Muscle of leg (tissue), 11 donors: Measurements from ENCODE around the gene SLC9A5. TPM values are rescaled to one million over a fixed set of nuclear protein-coding genes. Genes with fewer than 3 reads are reported as not detected.

ENCODE experiments used
- DNase-seq: peaks from one replicate; pipeline ENCODE4 v3.0.0; 2013
- H3K27ac ChIP-seq: one replicate; pipeline ENCODE4 v1.5.1; 2013; ENCODE audit warnings: mild to moderate bottlenecking, low read length, control low read depth
- H3K27me3 ChIP-seq: one replicate; pipeline ENCODE4 v1.6.1; 2013; ENCODE audit warnings: low read length; ENCODE audit not compliant: control insufficient read depth, insufficient read depth
- H3K36me3 ChIP-seq: one replicate; pipeline ENCODE4 v1.6.1; 2013; ENCODE audit warnings: low read length; ENCODE audit not compliant: control insufficient read depth, insufficient read depth
- H3K4me1 ChIP-seq: one replicate; pipeline ENCODE4 v1.6.1; 2013; ENCODE audit warnings: low read length; ENCODE audit not compliant: control insufficient read depth, insufficient read depth
- H3K4me3 ChIP-seq: one replicate; pipeline ENCODE4 v1.5.1; 2013; ENCODE audit warnings: low read length, control low read depth
- H3K9me3 ChIP-seq: replicated peaks from 2 replicates; pipeline ENCODE4 v1.6.1; 2013; ENCODE audit warnings: low read depth, low read length; ENCODE audit not compliant: control insufficient read depth
- WGBS: methylation state at CpG from one replicate; pipeline ENCODE4 v1.1.5; 2013; ENCODE audit warnings: missing lambda C conversion rate; ENCODE audit not compliant: insufficient coverage; 5-methylcytosine and 5-hydroxymethylcytosine counted together
- polyA plus RNA-seq, 8 donors: library from polyadenylated mRNA; unstranded; fragments of 120-200 nt; gene quantifications; one replicate each; pipeline versions ENCODE4 v1.2.1 to v1.2.3, GENCODE V29; 2013; ENCODE audit warnings: inconsistent platforms in 1 of 8, low replicate concordance in 1 of 8; ENCODE audit not compliant: insufficient read length in 8 of 8, insufficient read depth in 1 of 8
- total RNA-seq: library from RNA; stranded (reverse); fragments of 120-200 nt; gene quantifications from one replicate; pipeline ENCODE4 v1.2.4, GENCODE V29; 2013

The SLC9A5 gene
- total and polyA plus RNA-seq, 9 donors, result 0.40 to 1.8 (median 1.0) TPM

- Histone ChIP-seq H3K4me1 (peaks cover 7% of the 10 kb centered on the region), H3K27ac (no peak overlapping the region), H3K27me3 (no peaks in the 10 kb centered on the region), H3K9me3 (no peaks in the 10 kb centered on the region), H3K4me3 (no peak overlapping the region), H3K36me3 (no peaks in the 10 kb centered on the region)
- DNase-seq, result no peak
- WGBS, result 88% methylated on average over 12 of the region's 12 CpGs
Observed at GRCh38 chr16:67259705-67260104, 10.9 kb downstream of the SLC9A5 start.

GRCh38 chr16:67260426-67261063 lies 11.8 kb downstream of the SLC9A5 start:
- 50% methylated on average over 4 of the region's 4 CpGs for WGBS
- peak overlapping the region; percentile 62 for H3K27ac ChIP-seq
- peak; percentile 58 for DNase-seq
- no peaks in the 10 kb centered on the region for H3K27me3 ChIP-seq
- no peaks in the 10 kb centered on the region for H3K36me3 ChIP-seq
- H3K4me3 ChIP-seq, result no peak overlapping the region
- no peaks in the 10 kb centered on the region for H3K9me3 ChIP-seq
- H3K4me1 ChIP-seq, result peaks cover 7% of the 10 kb centered on the region

GRCh38 chr16:67263201-67263600 lies 14.4 kb downstream of the SLC9A5 start:
- H3K27me3 ChIP-seq, result no peaks in the 10 kb centered on the region
- H3K36me3 ChIP-seq, result no peaks in the 10 kb centered on the region
- DNase-seq, result no peak
- H3K4me3 ChIP-seq, result no peak overlapping the region
- 79% methylated on average over 3 of the region's 3 CpGs for WGBS
- no peaks in the 10 kb centered on the region for H3K9me3 ChIP-seq
- H3K4me1 ChIP-seq, result peaks cover 7% of the 10 kb centered on the region
- H3K27ac ChIP-seq, result no peak overlapping the region

GRCh38 chr16:67264277-67264676 lies 15.5 kb downstream of the SLC9A5 start:
- Histone ChIP-seq H3K36me3 (no peaks in the 10 kb centered on the region), H3K27ac (no peak overlapping the region), H3K9me3 (no peaks in the 10 kb centered on the region), H3K27me3 (no peaks in the 10 kb centered on the region), H3K4me1 (peaks cover 7% of the 10 kb centered on the region), H3K4me3 (no peak overlapping the region)
- DNase-seq, result no peak
- 72% methylated on average over 7 of the region's 9 CpGs for WGBS

GRCh38 chr16:67264866-67265265 lies 16.1 kb downstream of the SLC9A5 start:
- peaks cover 10% of the 10 kb centered on the region for H3K4me1 ChIP-seq
- WGBS, result 87% methylated on average over 5 of the region's 5 CpGs
- no peak for DNase-seq
- no peak overlapping the region for H3K27ac ChIP-seq
- no peak overlapping the region for H3K4me3 ChIP-seq
- no peaks in the 10 kb centered on the region for H3K9me3 ChIP-seq
- H3K36me3 ChIP-seq, result no peaks in the 10 kb centered on the region
- no peaks in the 10 kb centered on the region for H3K27me3 ChIP-seq

GRCh38 chr16:67265834-67266233 lies 17.1 kb downstream of the SLC9A5 start:
- no peaks in the 10 kb centered on the region for H3K27me3 ChIP-seq
- no peak overlapping the region for H3K27ac ChIP-seq
- no peak overlapping the region for H3K4me3 ChIP-seq
- H3K9me3 ChIP-seq, result no peaks in the 10 kb centered on the region
- H3K4me1 ChIP-seq, result peaks cover 6% of the 10 kb centered on the region
- DNase-seq, result no peak
- H3K36me3 ChIP-seq, result no peaks in the 10 kb centered on the region
- 61% methylated on average over 3 of the region's 8 CpGs for WGBS

GRCh38 chr16:67268136-67268579 lies 19.4 kb downstream of the SLC9A5 start:
- no peaks in the 10 kb centered on the region for H3K9me3 ChIP-seq
- peaks cover 3% of the 10 kb centered on the region for H3K4me1 ChIP-seq
- no peak for DNase-seq
- no peak overlapping the region for H3K4me3 ChIP-seq
- WGBS, result 41% methylated on average over 2 of the region's 5 CpGs
- no peaks in the 10 kb centered on the region for H3K36me3 ChIP-seq
- H3K27ac ChIP-seq, result no peak overlapping the region
- H3K27me3 ChIP-seq, result no peaks in the 10 kb centered on the region

GRCh38 chr16:67269766-67270165 lies 21.0 kb downstream of the SLC9A5 start:
- WGBS, result 18% methylated on average over 3 of the region's 5 CpGs
- Histone ChIP-seq H3K27me3 (no peaks in the 10 kb centered on the region), H3K27ac (no peak overlapping the region), H3K4me1 (peaks cover 3% of the 10 kb centered on the region), H3K4me3 (no peak overlapping the region), H3K9me3 (no peaks in the 10 kb centered on the region), H3K36me3 (no peaks in the 10 kb centered on the region)
- no peak for DNase-seq

GRCh38 chr16:67270931-67271338 lies 22.2 kb downstream of the SLC9A5 start:
- Histone ChIP-seq H3K4me1 (peaks cover 3% of the 10 kb centered on the region), H3K27ac (no peak overlapping the region), H3K36me3 (no peaks in the 10 kb centered on the region), H3K27me3 (no peaks in the 10 kb centered on the region), H3K9me3 (no peaks in the 10 kb centered on the region), H3K4me3 (no peak overlapping the region)
- 79% methylated on average over 2 of the region's 11 CpGs for WGBS
- no peak for DNase-seq

GRCh38 chr16:67271446-67271845 lies 22.7 kb downstream of the SLC9A5 start:
- Histone ChIP-seq H3K9me3 (no peaks in the 10 kb centered on the region), H3K27me3 (no peaks in the 10 kb centered on the region), H3K4me3 (no peak overlapping the region), H3K27ac (no peak overlapping the region), H3K4me1 (peaks cover 3% of the 10 kb centered on the region), H3K36me3 (peaks cover 2% of the 10 kb centered on the region)
- WGBS, result 75% methylated on average over 1 of the region's 4 CpGs
- DNase-seq, result no peak

GRCh38 chr16:67275321-67275720 lies 26.5 kb downstream of the SLC9A5 start:
- WGBS, result no CpG with 5 or more reads among the region's 2 CpGs
- peaks cover 7% of the 10 kb centered on the region for H3K36me3 ChIP-seq
- no peaks in the 10 kb centered on the region for H3K9me3 ChIP-seq
- no peak for DNase-seq
- peaks cover 24% of the 10 kb centered on the region for H3K4me1 ChIP-seq
- no peak overlapping the region for H3K27ac ChIP-seq
- H3K4me3 ChIP-seq, result no peak overlapping the region
- no peaks in the 10 kb centered on the region for H3K27me3 ChIP-seq
